Breast epithelium (tissue), 3 donors: ENCODE data around the gene EVX1.

Experiments
- CTCF ChIP-seq, 3 donors: fragments of 450-650 bp; IDR thresholded peaks; one replicate each; pipeline ENCODE4 v1.5.1; 2016 to 2017; ENCODE audit warnings: antibody characterized with exemption in 3 of 3, mild to moderate bottlenecking in 3 of 3, moderate library complexity in 3 of 3
- POLR2A ChIP-seq: fragments of 450-650 bp; IDR thresholded peaks from one replicate; pipeline ENCODE4 v1.6.1; 2016; ENCODE audit warnings: antibody characterized with exemption, mild to moderate bottlenecking, moderate library complexity

GRCh38 chr7:27262121-27262520, 19.5 kb downstream of the EVX1 start:
- TF ChIP-seq CTCF (IDR thresholded peaks at IDR 0.05): no peak
- TF ChIP-seq POLR2A: no peak
